Globus pallidus (tissue), 1 donor: ENCODE data around the gene SPG11.
"Not testable (repeated sequence)": the region's sequence is repeated elsewhere in the genome, so short reads cannot be mapped to it uniquely, and the experiment has no call there.

Experiments
- DNase-seq: peaks from one replicate; pipeline ENCODE4 v3.0.0-alpha.2; 2015; ENCODE audit warnings: low spot score

SPG11 gene

GRCh38 chr15:44606740-44607139 is 56.7 kb downstream of the SPG11 start:
- DNase-seq = no peak

GRCh38 chr15:44603126-44603525 is 60.3 kb downstream of the SPG11 start:
- no peak for DNase-seq

- DNase-seq = no peak
These were observed 64.6 kb downstream of the SPG11 start for GRCh38 chr15:44598892-44599291.

DNA sequence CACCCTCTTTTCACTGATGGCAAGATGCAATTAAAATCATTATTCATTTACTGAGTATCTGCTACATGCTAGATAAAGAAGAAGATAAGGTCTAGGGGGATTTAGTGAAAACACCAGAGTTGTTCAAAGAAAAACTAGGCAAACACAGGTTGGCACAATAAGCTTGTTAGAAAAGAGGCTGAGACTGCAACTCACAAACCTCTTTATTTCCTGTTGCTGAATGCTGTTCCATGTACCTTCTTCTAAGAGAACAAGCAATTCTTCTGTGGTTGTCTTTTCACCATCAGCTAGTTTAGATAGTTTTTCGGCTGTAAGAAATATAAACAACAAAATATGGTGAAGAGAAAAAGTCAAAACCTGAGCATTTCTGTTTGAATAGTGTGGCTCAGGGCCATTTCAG is 65.4 kb downstream of the SPG11 start:
- no peak for DNase-seq

- DNase-seq = no peak
These were observed 66.9 kb downstream of the SPG11 start for GRCh38 chr15:44596511-44597010.

DNA sequence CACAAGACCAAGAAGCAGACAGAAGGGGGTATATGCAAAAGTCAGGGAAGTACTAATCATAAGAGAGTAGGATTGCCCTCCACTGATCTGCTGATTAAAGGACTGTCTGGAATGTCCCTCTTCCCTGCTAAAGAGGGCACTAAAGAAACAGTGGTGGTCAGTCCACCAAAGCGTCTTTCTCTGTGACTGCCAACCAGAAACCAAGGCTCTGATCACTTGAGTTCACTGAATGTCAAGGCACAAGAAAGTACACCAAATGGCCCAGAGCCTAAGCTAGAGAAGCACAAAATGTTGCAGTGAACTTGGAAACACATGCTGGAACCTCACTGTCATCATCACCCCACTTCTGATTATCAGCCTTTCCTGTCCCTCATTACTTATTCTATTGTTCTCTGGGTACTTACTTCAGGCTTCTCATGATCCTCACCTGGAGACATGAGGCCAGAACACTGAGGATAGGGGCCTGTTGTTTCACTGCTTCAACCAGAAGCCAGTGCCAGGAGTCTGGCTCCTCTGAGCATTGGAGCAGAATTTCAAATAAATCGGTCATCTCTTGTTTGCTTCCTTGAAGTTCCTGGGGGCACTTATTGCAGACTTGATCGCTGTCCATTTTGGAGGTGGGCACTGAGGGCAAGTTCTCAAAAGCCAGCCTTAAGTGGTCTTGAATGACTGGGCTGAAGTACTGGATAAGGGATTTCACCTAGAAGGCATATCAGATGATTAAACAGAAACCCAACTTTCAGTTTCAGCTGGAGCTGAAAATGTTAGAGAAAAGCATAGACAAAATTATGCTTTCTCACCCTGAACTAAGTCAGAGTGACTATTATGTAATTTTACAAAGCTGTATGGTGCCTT is 67.6 kb downstream of the SPG11 start:
- no peak for DNase-seq

GRCh38 chr15:44595246-44595645 is 68.2 kb downstream of the SPG11 start:
- no peak for DNase-seq

- DNase-seq = no peak
These were observed 70.3 kb downstream of the SPG11 start for GRCh38 chr15:44593042-44593736.

DNA sequence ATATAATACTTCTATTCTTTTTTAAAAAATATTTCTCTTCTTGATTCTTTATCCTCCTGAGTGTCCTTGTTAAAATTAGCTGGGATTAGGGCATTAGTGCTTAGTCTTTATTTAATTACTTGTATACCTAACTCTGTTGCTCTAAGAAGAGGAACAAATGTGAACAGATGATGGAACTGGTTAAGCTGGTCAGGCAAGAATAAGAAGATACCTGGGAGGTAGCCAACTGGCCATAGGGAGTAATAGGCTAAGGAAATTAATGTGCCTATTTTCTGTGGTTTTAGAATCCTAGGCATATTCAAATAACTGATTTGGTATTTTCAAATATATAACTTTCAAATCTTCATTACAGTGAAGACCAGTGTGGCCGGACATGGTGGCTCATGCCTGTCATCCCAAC is 72.1 kb downstream of the SPG11 start:
- DNase-seq = no peak

- no peak for DNase-seq
These were observed 74.9 kb downstream of the SPG11 start for GRCh38 chr15:44588541-44588940.

GRCh38 chr15:44585633-44586032 is 77.8 kb downstream of the SPG11 start:
- no peak for DNase-seq

DNA sequence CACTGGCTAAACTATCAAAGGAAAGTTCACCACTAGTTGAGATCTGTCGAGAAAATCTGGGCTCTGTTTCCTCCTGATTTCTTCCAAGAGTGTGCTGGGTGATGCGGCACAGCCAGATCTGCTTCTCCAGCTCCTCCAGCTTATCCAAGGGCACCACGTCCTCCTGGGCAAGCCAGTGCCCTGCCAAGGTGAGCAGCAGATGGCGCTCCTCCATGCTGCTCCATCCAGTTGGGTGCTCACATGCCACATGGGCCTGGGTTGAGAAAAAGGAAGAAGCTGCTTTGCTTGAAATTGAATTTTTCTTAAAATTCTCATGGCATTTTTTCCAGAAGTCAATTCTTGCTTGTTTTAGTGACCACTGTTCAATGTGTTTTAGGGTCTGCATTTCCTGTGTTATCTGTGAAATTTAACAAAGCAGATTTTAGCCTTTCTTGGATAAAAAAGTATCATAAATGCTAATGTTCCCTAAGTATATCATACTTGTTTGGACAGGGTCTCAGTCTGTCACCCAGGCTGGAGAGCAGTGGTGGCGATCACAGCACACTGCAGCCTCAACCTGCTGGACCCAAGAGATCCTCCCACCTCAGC is 79.2 kb downstream of the SPG11 start:
- no peak for DNase-seq

DNA sequence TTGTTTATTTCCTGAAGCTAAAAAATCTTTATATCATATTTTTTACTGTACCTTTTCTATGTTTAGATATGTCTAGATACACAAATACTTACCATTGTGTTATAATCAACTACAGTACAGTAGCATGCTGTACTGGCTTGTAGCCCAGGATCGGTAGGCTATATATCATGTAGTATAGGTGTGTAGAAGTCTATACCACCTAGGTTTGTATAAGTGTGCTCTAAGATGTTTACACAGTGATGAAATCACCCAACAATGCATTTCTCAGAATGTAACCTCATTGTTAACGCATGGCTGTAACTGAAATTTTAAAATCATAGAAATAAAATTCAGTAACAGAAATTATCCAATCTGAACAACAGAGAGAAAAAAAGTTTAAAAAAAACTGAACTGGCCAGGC is 83.4 kb downstream of the SPG11 start:
- DNase-seq = no peak

DNA sequence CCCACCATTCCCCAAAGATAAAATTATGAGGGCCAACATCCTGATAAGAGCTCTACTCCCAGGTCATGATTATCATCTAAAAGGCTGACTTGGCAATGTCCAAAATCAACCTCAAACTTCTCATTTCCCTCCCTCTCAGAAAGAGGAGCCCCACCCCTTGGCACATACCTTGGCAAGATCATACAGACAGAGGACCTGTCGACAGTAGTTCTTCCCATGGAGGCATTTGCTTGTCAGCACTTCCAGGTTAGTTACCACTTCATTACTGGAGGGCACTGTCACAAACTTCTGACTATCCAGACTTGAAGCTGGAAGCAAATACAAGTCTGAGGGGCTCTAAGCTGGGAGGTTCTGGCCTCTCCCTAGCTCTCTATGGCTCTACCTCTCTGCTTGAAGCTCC is 88.7 kb downstream of the SPG11 start:
- no peak for DNase-seq

- DNase-seq = no peak
These were observed 90.1 kb downstream of the SPG11 start for GRCh38 chr15:44573386-44573785.

GRCh38 chr15:44570361-44570760 is 93.1 kb downstream of the SPG11 start:
- DNase-seq = no peak

- DNase-seq = no peak
These were observed 94.1 kb downstream of the SPG11 start for GRCh38 chr15:44569316-44569715.

GRCh38 chr15:44568338-44568737 is 95.1 kb downstream of the SPG11 start:
- no peak for DNase-seq

DNA sequence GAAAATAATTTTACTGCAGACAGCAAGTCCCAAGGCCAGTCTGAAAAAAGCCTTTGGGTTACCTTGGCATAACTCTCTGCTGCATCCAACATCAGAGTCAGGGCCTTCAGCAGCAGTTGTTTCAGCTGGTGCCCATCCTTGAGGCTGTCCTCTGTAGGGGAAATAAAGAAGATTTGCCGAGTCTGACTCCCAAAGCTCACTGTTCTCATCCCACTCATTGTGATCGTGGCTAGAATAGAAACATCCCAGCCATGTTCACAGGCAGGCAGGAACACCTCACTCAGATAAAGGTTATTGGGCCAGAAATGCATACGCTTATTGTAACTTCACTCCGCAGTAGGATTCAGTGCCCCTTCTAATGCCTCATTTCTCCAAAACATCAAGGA is 97.3 kb downstream of the SPG11 start:
- DNase-seq = no peak

GRCh38 chr15:44565387-44566154 is 97.9 kb downstream of the SPG11 start:
- no peak for DNase-seq

GRCh38 chr15:44560926-44561325 is 102.5 kb downstream of the SPG11 start:
- DNase-seq = not testable (repeated sequence)
